Retinal pigment epithelial cell (primary cell): ENCODE results near the gene PEBP1.

ENCODE experiments used
- DNase-seq: peaks from one replicate; pipeline ENCODE4 v3.0.0-alpha.2; 2010; ENCODE audit warnings: low read depth
- H3K4me3 ChIP-seq: 2 replicates; pipeline ENCODE4 v1.5.1; 2011; ENCODE audit warnings: mild to moderate bottlenecking, low read length, control low read depth, moderate library complexity
- CTCF ChIP-seq: conservative IDR thresholded peaks from 2 replicates; pipeline ENCODE4 v1.5.1; 2011; ENCODE audit warnings: low read depth, low read length, control low read depth, inconsistent platforms

The PEBP1 gene

GRCh38 chr12:118193477-118193876, 57.6 kb downstream of the PEBP1 start:
- no peak overlapping the region for H3K4me3 ChIP-seq
- no peak for TF ChIP-seq CTCF
- no peak for DNase-seq

GRCh38 chr12:118193958-118194357, 58.0 kb downstream of the PEBP1 start:
- no peak for TF ChIP-seq CTCF
- no peak overlapping the region for H3K4me3 ChIP-seq
- DNase-seq = no peak
